ENCODE measurements around the gene CTBP2. TPM values are rescaled to one million over a fixed set of nuclear protein-coding genes. Genes with fewer than 3 reads are reported as not detected.
A peak's percentile ranks its signal among the peaks of the same experiment; 100 is the strongest.

Gene CTBP2
- total and polyA plus RNA-seq, 2 of the 13 experiments (the other 11 are each of a cell fraction or from before 2014, with no cell fraction given) = 0.08 TPM; not detected in 1

DNA sequence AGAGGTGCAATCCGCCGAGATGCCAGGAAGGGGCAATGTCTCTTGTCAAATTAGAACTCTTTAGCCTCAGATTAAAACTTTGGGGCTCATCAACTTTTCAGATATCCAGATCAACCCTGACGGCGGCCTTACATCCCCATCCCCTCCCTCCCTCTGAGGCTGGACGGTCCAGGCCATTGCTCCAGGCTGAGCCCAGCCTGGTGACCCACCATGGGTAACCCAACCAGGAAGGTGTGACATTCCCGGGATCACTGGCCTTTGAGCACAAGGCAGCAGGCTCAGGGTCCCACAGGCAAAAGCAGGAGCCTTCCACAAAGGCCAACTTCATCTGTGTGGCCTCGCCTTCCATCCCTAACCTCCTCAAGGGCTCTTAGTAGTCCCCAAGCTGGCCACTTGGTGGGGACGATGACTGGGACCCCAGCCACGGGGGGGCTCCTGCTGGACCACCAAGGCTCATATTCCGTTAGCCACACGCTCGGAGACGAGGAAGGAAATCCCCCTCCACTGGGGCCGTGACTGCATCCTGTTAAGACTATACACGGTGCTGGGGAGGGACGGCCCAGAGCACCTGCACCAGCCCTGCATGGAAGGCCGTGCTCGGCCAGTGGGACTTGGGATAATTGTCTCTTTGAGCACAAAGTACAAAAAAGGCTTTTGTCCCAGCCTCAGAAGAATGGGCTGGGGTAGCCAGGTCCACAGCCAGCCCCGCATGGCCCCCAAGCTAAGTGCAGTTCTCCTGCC lies 155.6 kb downstream of the CTBP2 start (continued):
- TF ChIP-seq RFX3 (CRISPR knock-in tag; IDR thresholded peaks at IDR 0.05) = no peak

DNA sequence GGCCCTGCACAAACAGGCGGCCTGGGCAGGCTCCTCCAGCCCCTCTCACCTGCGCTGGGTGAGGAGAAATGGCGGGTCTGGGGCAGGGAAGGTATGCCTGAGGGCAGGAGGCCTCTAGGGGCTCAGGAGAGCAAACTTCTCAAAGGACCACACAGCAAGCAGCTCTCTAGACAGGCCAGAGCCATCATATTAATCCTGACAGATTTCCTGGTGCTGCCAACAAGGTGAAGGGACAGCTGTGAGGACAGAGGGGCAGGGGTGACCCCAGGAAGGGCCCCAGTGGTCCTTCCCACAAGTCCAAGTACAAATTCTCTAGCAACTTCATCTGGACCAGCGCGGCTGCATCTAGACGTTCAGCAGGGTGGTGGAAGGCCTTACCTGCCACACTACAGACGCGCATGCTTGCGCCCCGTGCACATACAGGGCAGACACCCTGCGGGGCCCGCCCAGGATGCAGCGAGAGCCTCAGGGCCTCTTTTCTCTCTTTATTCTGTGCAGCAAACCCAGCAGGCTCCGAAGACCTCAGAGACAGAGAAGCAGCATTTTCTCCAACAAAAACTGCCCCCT lies 156.4 kb downstream of the CTBP2 start:
- CTCF ChIA-PET (ENCODE audit: low intra/inter-chr PET ratio, low total read pairs) = no interaction called here
- TF ChIP-seq ZNF136 (CRISPR knock-in tag; IDR thresholded peaks at IDR 0.05; ENCODE audit: low read depth) (no peak), ZBTB3 (CRISPR knock-in tag; IDR thresholded peaks at IDR 0.05; ENCODE audit: borderline replicate concordance, low read depth) (no peak), CBX2 (IDR thresholded peaks at IDR 0.05; ENCODE audit: low read depth, low read length) (no peak), CBX2 (CRISPR knock-in tag; IDR thresholded peaks at IDR 0.05; ENCODE audit: low read depth) (no peak), STAT5B (CRISPR knock-in tag; IDR thresholded peaks at IDR 0.05) (no peak), FOXK1 (CRISPR knock-in tag; IDR thresholded peaks at IDR 0.05; ENCODE audit: borderline replicate concordance, low read depth) (no peak), ZNF234 (CRISPR knock-in tag; conservative IDR thresholded peaks at IDR 0.05) (no peak), NPAS2 (CRISPR knock-in tag; IDR thresholded peaks at IDR 0.05; ENCODE audit: borderline replicate concordance) (no peak), ISL2 (CRISPR knock-in tag; IDR thresholded peaks at IDR 0.05) (no peak), DNMT1 (CRISPR knock-in tag; IDR thresholded peaks at IDR 0.05) (no peak), RELA (CRISPR knock-in tag; IDR thresholded peaks at IDR 0.05) (no peak), ATF7-NPFF (CRISPR knock-in tag; IDR thresholded peaks at IDR 0.05; ENCODE audit: low read depth) (no peak), NR1H2 (CRISPR knock-in tag; IDR thresholded peaks at IDR 0.05; ENCODE audit: borderline replicate concordance, low read depth) (no peak)
- TF ChIP-seq, protein P1, sequence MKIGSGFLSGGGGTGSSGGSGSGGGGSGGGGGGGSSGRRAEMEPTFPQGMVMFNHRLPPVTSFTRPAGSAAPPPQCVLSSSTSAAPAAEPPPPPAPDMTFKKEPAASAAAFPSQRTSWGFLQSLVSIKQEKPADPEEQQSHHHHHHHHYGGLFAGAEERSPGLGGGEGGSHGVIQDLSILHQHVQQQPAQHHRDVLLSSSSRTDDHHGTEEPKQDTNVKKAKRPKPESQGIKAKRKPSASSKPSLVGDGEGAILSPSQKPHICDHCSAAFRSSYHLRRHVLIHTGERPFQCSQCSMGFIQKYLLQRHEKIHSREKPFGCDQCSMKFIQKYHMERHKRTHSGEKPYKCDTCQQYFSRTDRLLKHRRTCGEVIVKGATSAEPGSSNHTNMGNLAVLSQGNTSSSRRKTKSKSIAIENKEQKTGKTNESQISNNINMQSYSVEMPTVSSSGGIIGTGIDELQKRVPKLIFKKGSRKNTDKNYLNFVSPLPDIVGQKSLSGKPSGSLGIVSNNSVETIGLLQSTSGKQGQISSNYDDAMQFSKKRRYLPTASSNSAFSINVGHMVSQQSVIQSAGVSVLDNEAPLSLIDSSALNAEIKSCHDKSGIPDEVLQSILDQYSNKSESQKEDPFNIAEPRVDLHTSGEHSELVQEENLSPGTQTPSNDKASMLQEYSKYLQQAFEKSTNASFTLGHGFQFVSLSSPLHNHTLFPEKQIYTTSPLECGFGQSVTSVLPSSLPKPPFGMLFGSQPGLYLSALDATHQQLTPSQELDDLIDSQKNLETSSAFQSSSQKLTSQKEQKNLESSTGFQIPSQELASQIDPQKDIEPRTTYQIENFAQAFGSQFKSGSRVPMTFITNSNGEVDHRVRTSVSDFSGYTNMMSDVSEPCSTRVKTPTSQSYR (CRISPR knock-in tag; IDR thresholded peaks at IDR 0.05; ENCODE audit: borderline replicate concordance) = no peak
- TF ChIP-seq, protein P2, sequence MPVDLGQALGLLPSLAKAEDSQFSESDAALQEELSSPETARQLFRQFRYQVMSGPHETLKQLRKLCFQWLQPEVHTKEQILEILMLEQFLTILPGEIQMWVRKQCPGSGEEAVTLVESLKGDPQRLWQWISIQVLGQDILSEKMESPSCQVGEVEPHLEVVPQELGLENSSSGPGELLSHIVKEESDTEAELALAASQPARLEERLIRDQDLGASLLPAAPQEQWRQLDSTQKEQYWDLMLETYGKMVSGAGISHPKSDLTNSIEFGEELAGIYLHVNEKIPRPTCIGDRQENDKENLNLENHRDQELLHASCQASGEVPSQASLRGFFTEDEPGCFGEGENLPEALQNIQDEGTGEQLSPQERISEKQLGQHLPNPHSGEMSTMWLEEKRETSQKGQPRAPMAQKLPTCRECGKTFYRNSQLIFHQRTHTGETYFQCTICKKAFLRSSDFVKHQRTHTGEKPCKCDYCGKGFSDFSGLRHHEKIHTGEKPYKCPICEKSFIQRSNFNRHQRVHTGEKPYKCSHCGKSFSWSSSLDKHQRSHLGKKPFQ (CRISPR knock-in tag; IDR thresholded peaks at IDR 0.05; ENCODE audit: insufficient replicate concordance) = no peak
- TF ChIP-seq, protein P3, sequence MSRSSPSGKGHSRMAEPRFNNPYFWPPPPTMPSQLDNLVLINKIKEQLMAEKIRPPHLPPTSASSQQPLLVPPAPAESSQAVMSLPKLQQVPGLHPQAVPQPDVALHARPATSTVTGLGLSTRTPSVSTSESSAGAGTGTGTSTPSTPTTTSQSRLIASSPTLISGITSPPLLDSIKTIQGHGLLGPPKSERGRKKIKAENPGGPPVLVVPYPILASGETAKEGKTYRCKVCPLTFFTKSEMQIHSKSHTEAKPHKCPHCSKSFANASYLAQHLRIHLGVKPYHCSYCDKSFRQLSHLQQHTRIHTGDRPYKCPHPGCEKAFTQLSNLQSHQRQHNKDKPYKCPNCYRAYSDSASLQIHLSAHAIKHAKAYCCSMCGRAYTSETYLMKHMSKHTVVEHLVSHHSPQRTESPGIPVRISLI (CRISPR knock-in tag; IDR thresholded peaks at IDR 0.05; ENCODE audit: borderline replicate concordance) = no peak
- FAIRE-seq = no peak

More for the DNA sequence above, 156.4 kb downstream of the CTBP2 start:
- no TSS peak for BruUV-seq (replicated peaks)
- POLR2A ChIA-PET = no interaction called here
- no peaks in the 10 kb centered on the region for H3K79me2 ChIP-seq (ENCODE audit: insufficient read depth, low read length)
- H3K9me3 ChIP-seq (ENCODE audit: low read length) = no peaks in the 10 kb centered on the region
- H3K27me3 ChIP-seq (ENCODE audit: control insufficient read depth in 1 of 2, insufficient read depth in 2 of 2, low read length in 2 of 2) = peaks cover 22 to 80% of the 10 kb centered on the region in 2 experiments
- H3K4me3 ChIP-seq (replicated peaks in 1 of 3; ENCODE audit: insufficient read depth in 1 of 3, low read depth in 2 of 3, low read length in 3 of 3) = no peak overlapping the region
- in situ Hi-C loops (cut with HindIII; ENCODE audit: extremely low pct_ligation_motif_present, low pct_unique_long_range_greater_than_20kb) = no loop called here
- H3K27ac ChIP-seq (ENCODE audit: extremely low read length, insufficient read depth, low read length) = no peak overlapping the region
- DNase-seq (ENCODE audit: low spot score) (no peak), ATAC-seq (peak; percentile 29; the same call in 2 of the 3 replicates)
- no peaks in the 10 kb centered on the region for H4K20me1 ChIP-seq (ENCODE audit: insufficient read depth, low read length)
- no peak overlapping the region for H3K9ac ChIP-seq (ENCODE audit: insufficient read depth, low read depth, low read length)
- H3K4me2 ChIP-seq (ENCODE audit: low read depth, low read length) = no peak overlapping the region
- H3K4me1 ChIP-seq (ENCODE audit: insufficient read depth, low read length) = peaks cover 18% of the 10 kb centered on the region
- no peaks in the 10 kb centered on the region for H3K36me3 ChIP-seq (replicated peaks in 1 of 2; ENCODE audit: control insufficient read depth in 1 of 2, insufficient read depth in 2 of 2, low read length in 2 of 2)
- no peak overlapping the region for H2AFZ ChIP-seq (ENCODE audit: low read length)
- WGBS (ENCODE audit: low lambda C conversion rate) = 13% methylated on average over 9 of the region's 14 CpGs
- intact Hi-C loops (cut with micrococcal nuclease; ENCODE audit: unreplicated experiment) = loop anchor here (5.0 kb wide), 1 partner anchor 58 kb away; no protein-coding TSS in a partner anchor

Measured in HepG2 (cell line).